Measurements from ENCODE around the gene TOP2B. TPM values are rescaled to one million over a fixed set of nuclear protein-coding genes. Genes with fewer than 3 reads are reported as not detected.
A peak's percentile ranks its signal among the peaks of the same experiment; 100 is the strongest.

The TOP2B gene
- polyA plus RNA-seq, 2 of the 4 experiments (the other 2 are of a cell fraction): 65.8 to 95.7 TPM

DNA sequence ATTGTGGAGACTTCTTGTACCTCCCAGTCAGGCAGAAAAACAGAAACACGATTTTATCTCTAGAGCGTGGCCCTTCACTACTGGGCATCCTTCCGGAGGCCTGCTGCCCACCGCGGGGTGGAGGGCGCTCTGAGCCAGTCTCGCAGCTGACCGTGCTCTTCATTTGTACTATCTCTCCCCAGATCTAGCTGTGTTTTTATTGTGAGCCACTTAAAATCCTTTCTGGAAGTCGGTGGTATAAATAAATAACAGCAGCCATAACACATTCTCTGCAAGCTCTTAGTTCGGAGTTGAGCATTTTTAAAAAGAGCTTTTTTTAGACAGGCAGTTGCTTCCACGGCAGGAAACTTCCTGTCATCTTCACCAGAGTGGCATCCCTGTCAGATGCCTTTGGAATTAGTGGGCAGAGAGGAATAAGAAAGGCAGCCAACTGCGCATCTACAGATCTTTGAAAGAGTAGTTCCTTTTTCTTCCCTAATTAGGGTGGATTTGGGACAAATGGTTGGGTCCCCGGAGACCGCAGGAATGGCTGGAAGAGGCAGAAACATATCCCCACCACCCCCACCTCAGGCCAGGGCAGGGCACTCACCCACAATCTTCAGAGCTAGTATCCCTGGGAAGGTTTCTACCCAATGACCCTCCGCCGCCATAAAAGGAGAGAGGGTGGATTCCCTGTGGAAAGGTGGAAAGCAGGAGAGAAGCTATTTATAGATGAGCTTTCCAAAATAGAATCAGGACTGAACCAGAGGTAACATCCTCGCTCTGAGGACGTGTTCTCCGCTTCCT lies 91.1 kb downstream of the TOP2B start:
- no peak overlapping the region for H3K4me3 ChIP-seq
- ATAC-seq (peak in 1 of 2 experiments; percentile 13; a peak in 2 of 6 replicates), FAIRE-seq (no peak), DNase-seq (ENCODE audit: low read depth in 1 of 2, low spot score in 1 of 2) (no peak)
- no peak for TF ChIP-seq ZSCAN20 (CRISPR knock-in tag; IDR thresholded peaks at IDR 0.05)
- no peak for TF ChIP-seq RFX5 (IDR thresholded peaks at IDR 0.05)
- peaks cover 14% of the 10 kb centered on the region for H3K4me1 ChIP-seq
- ChIA-PET CTCF (interaction anchor here (1.1 to 1.4 kb wide), 2 partner anchors 8 to 20 kb away, joined by 3 to 5 read pairs; no protein-coding TSS in a partner anchor), POLR2A (no interaction called here)
- WGBS (ENCODE audit: missing lambda C conversion rate): 75% methylated on average over 19 of the region's 19 CpGs
- H3K4me2 ChIP-seq: peak overlapping the region; percentile 28; the same call in 1 of the 3 replicates
- H3K27ac ChIP-seq: peak overlapping the region; percentile 13 to 65; a peak in 3 of 6 replicates
- H3K9me3 ChIP-seq: no peaks in the 10 kb centered on the region

DNA sequence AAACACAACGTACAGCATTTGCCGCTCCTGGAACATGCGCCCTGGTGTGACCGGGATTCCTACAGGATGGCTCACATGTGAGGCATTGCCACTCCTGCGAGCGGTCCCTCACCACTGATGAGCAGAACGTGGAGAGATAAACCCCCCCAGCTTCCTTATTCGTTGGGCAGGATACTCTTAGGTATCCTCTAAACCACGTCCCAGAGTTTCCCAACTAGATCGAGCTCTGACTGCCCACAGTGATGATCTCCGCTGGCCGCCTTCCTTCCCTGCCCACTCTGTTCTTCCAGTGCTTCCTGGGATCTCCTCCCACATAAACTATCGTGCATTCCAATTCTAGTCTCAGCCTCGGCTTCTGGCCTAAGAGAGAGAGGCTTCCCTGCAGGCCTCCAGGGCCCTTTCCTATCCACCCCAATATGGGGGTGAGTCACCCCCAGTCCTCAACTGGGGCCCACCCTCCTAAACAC lies 91.8 kb downstream of the TOP2B start:
- ATAC-seq (0 out of 6 replicates have a peak, but pooled peaks of 1 of the 2 experiments have one; percentile 8), FAIRE-seq (no peak), DNase-seq (ENCODE audit: low read depth in 1 of 2, low spot score in 1 of 2) (no peak)
- Histone ChIP-seq H3K27ac (peak overlapping the region; percentile 13 to 65; a peak in 3 of 6 replicates), H3K4me3 (no peak overlapping the region), H3K9me3 (no peaks in the 10 kb centered on the region), H3K4me1 (peaks cover 14% of the 10 kb centered on the region), H3K4me2 (peak overlapping the region; percentile 28; the same call in 1 of the 3 replicates)
- TF ChIP-seq EHMT2 (IDR thresholded peaks at IDR 0.05; ENCODE audit: low read depth) (no peak), RNF2 (IDR thresholded peaks at IDR 0.05; ENCODE audit: borderline replicate concordance, low read depth) (no peak), EP300 (IDR thresholded peaks at IDR 0.05) (no peak), GATA3 (IDR thresholded peaks at IDR 0.05; ENCODE audit: borderline replicate concordance) (no peak), HDAC2 (IDR thresholded peaks at IDR 0.05) (no peak), KDM5A (IDR thresholded peaks at IDR 0.05) (no peak)
- ChIA-PET POLR2A (no interaction called here), CTCF (interaction anchor here (1.4 kb wide), 1 partner anchor 9 kb away, joined by 5 read pairs; no protein-coding TSS in a partner anchor)
- 90% methylated on average over 14 of the region's 14 CpGs for WGBS (ENCODE audit: missing lambda C conversion rate)

DNA sequence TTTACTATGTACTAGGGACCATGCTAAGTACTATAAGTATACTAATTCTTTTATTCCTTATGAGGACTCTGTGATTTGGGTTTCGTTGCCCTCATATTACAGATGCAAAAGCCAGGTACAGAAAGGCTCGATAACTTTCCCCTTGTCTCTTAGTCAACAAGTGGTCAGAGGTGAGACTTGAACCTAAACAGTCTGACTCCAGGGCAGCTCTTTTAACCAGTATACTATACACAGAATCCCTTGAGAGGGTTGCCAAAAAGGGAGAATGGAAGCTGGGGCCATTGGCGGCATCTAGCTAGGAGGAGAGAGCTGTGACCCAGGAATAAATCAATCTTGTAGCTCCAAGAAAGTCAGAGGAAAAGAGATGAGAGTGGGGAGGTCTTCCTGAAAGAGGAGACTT lies 92.4 kb downstream of the TOP2B start:
- ChIA-PET POLR2A (no interaction called here), CTCF (interaction anchor here (1.4 kb wide), 1 partner anchor 10 kb away, joined by 5 read pairs; no protein-coding TSS in a partner anchor)
- DNase-seq (ENCODE audit: low read depth in 1 of 2, low spot score in 1 of 2): no peak
- Histone ChIP-seq H3K4me3 (no peak overlapping the region), H3K27ac (peak overlapping the region in 1 of 2 experiments; percentile 65; a peak in 2 of 6 replicates), H3K4me1 (peaks cover 14% of the 10 kb centered on the region), H3K9me3 (no peaks in the 10 kb centered on the region), H3K4me2 (no peak overlapping the region)
- TF ChIP-seq CHD2 (IDR thresholded peaks at IDR 0.05; ENCODE audit: low read length, partially characterized antibody) (no peak), EHF (CRISPR knock-in tag; IDR thresholded peaks at IDR 0.05) (no peak), JUNB (IDR thresholded peaks at IDR 0.05) (no peak), BHLHE40 (IDR thresholded peaks at IDR 0.05; ENCODE audit: low read depth, low read length) (no peak), RNF2 (IDR thresholded peaks at IDR 0.05; ENCODE audit: borderline replicate concordance, low read depth) (no peak), RFX5 (IDR thresholded peaks at IDR 0.05) (no peak), FOSL2 (IDR thresholded peaks at IDR 0.05) (no peak), FOSL2 (CRISPR knock-in tag; IDR thresholded peaks at IDR 0.05) (no peak), ZC3H11A (IDR thresholded peaks at IDR 0.05) (no peak), RAD21 (conservative IDR thresholded peaks at IDR 0.05 in 1 of 2, IDR thresholded peaks at IDR 0.05 in 1 of 2) (no peak), EP300 (IDR thresholded peaks at IDR 0.05) (no peak), POLR2A (IDR thresholded peaks at IDR 0.05; ENCODE audit: low read length) (no peak), HDAC2 (IDR thresholded peaks at IDR 0.05) (no peak), NR3C1 (IDR thresholded peaks at IDR 0.05) (no peak)
- TF ChIP-seq, protein P1, sequence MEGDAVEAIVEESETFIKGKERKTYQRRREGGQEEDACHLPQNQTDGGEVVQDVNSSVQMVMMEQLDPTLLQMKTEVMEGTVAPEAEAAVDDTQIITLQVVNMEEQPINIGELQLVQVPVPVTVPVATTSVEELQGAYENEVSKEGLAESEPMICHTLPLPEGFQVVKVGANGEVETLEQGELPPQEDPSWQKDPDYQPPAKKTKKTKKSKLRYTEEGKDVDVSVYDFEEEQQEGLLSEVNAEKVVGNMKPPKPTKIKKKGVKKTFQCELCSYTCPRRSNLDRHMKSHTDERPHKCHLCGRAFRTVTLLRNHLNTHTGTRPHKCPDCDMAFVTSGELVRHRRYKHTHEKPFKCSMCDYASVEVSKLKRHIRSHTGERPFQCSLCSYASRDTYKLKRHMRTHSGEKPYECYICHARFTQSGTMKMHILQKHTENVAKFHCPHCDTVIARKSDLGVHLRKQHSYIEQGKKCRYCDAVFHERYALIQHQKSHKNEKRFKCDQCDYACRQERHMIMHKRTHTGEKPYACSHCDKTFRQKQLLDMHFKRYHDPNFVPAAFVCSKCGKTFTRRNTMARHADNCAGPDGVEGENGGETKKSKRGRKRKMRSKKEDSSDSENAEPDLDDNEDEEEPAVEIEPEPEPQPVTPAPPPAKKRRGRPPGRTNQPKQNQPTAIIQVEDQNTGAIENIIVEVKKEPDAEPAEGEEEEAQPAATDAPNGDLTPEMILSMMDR (IDR thresholded peaks at IDR 0.05): no peak
- TF ChIP-seq, protein P2, sequence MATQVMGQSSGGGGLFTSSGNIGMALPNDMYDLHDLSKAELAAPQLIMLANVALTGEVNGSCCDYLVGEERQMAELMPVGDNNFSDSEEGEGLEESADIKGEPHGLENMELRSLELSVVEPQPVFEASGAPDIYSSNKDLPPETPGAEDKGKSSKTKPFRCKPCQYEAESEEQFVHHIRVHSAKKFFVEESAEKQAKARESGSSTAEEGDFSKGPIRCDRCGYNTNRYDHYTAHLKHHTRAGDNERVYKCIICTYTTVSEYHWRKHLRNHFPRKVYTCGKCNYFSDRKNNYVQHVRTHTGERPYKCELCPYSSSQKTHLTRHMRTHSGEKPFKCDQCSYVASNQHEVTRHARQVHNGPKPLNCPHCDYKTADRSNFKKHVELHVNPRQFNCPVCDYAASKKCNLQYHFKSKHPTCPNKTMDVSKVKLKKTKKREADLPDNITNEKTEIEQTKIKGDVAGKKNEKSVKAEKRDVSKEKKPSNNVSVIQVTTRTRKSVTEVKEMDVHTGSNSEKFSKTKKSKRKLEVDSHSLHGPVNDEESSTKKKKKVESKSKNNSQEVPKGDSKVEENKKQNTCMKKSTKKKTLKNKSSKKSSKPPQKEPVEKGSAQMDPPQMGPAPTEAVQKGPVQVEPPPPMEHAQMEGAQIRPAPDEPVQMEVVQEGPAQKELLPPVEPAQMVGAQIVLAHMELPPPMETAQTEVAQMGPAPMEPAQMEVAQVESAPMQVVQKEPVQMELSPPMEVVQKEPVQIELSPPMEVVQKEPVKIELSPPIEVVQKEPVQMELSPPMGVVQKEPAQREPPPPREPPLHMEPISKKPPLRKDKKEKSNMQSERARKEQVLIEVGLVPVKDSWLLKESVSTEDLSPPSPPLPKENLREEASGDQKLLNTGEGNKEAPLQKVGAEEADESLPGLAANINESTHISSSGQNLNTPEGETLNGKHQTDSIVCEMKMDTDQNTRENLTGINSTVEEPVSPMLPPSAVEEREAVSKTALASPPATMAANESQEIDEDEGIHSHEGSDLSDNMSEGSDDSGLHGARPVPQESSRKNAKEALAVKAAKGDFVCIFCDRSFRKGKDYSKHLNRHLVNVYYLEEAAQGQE (IDR thresholded peaks at IDR 0.05): no peak
- TF ChIP-seq, protein P3, sequence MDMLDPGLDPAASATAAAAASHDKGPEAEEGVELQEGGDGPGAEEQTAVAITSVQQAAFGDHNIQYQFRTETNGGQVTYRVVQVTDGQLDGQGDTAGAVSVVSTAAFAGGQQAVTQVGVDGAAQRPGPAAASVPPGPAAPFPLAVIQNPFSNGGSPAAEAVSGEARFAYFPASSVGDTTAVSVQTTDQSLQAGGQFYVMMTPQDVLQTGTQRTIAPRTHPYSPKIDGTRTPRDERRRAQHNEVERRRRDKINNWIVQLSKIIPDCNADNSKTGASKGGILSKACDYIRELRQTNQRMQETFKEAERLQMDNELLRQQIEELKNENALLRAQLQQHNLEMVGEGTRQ (IDR thresholded peaks at IDR 0.05): no peak
- TF ChIP-seq, protein P4, sequence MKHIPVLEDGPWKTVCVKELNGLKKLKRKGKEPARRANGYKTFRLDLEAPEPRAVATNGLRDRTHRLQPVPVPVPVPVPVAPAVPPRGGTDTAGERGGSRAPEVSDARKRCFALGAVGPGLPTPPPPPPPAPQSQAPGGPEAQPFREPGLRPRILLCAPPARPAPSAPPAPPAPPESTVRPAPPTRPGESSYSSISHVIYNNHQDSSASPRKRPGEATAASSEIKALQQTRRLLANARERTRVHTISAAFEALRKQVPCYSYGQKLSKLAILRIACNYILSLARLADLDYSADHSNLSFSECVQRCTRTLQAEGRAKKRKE (CRISPR knock-in tag; IDR thresholded peaks at IDR 0.05; ENCODE audit: low read depth): no peak
- TF ChIP-seq, protein P5, sequence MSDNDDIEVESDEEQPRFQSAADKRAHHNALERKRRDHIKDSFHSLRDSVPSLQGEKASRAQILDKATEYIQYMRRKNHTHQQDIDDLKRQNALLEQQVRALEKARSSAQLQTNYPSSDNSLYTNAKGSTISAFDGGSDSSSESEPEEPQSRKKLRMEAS (IDR thresholded peaks at IDR 0.05): no peak
- TF ChIP-seq, protein P6, sequence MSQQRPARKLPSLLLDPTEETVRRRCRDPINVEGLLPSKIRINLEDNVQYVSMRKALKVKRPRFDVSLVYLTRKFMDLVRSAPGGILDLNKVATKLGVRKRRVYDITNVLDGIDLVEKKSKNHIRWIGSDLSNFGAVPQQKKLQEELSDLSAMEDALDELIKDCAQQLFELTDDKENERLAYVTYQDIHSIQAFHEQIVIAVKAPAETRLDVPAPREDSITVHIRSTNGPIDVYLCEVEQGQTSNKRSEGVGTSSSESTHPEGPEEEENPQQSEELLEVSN (IDR thresholded peaks at IDR 0.05; ENCODE audit: borderline replicate concordance, low read depth): no peak
- 84% methylated on average over 3 of the region's 3 CpGs for WGBS (ENCODE audit: missing lambda C conversion rate)
- no peak for FAIRE-seq
- no peak for ATAC-seq

Measured in A549 (cell line).